Neuronal stem cell (in vitro differentiated cells): ENCODE measurements around the gene KCNIP2.

ENCODE experiments used
- DNase-seq: peaks from one replicate; pipeline ENCODE4 v3.0.0-alpha.2; 2013; ENCODE audit warnings: low spot score
- H2AFZ ChIP-seq: one replicate; pipeline ENCODE4 v1.6.1; 2013; ENCODE audit warnings: mild to moderate bottlenecking, low read length, inconsistent platforms
- H2AK5ac ChIP-seq: 2 replicates; pipeline ENCODE4 v1.6.1; 2013; ENCODE audit warnings: low read depth, mild to moderate bottlenecking, inconsistent platforms, low read length, moderate library complexity, mixed read lengths
- H2BK120ac ChIP-seq: 2 replicates; pipeline ENCODE4 v1.6.1; 2013; ENCODE audit warnings: low read depth, mild to moderate bottlenecking, inconsistent platforms, low read length, moderate library complexity, mixed read lengths
- H2BK12ac ChIP-seq: one replicate; pipeline ENCODE4 v1.6.1; 2013; ENCODE audit warnings: low read length, inconsistent platforms
- H2BK15ac ChIP-seq: 2 replicates; pipeline ENCODE4 v1.6.1; 2013; ENCODE audit warnings: mild to moderate bottlenecking, low read length, inconsistent platforms, mixed read lengths
- H2BK5ac ChIP-seq: one replicate; pipeline ENCODE4 v1.6.1; 2013; ENCODE audit warnings: inconsistent platforms, mild to moderate bottlenecking, low read length, moderate library complexity
- H3K14ac ChIP-seq: one replicate; pipeline ENCODE4 v1.6.1; 2013; ENCODE audit warnings: low read length, inconsistent platforms
- H3K18ac ChIP-seq: 2 replicates; pipeline ENCODE4 v1.6.1; 2013; ENCODE audit warnings: low read length, inconsistent platforms
- H3K23ac ChIP-seq: 2 replicates; pipeline ENCODE4 v1.6.1; 2013; ENCODE audit warnings: low read depth, mild to moderate bottlenecking, mixed read lengths, low read length, inconsistent platforms; ENCODE audit not compliant: poor library complexity
- H3K27ac ChIP-seq: replicated peaks from 3 replicates; pipeline ENCODE4 v1.5.1; 2013; ENCODE audit warnings: low read length, inconsistent platforms
- H3K27me3 ChIP-seq, 3 experiments: 2 replicates each; pipeline ENCODE4 v1.6.1; 2013; ENCODE audit warnings: low read length in 3 of 3, mild to moderate bottlenecking in 2 of 3, inconsistent platforms in 1 of 3, low read depth in 1 of 3, mixed read lengths in 1 of 3, moderate library complexity in 1 of 3; ENCODE audit not compliant: control insufficient read depth in 3 of 3, insufficient read depth in 3 of 3
- H3K36me3 ChIP-seq, 2 donors: replicated peaks in 1 of 2; 2 replicates each; pipeline ENCODE4 v1.6.1; 2013; ENCODE audit warnings: low read length in 2 of 2; ENCODE audit not compliant: control insufficient read depth in 2 of 2, insufficient read depth in 2 of 2
- H3K4ac ChIP-seq: 2 replicates; pipeline ENCODE4 v1.6.1; 2013; ENCODE audit warnings: inconsistent platforms, mild to moderate bottlenecking, low read length, moderate library complexity
- H3K4me1 ChIP-seq, 2 donors: 1 replicate in 1 of 2; 2 replicates in 1 of 2; pipeline ENCODE4 v1.6.1; 2013; ENCODE audit warnings: low read length in 2 of 2, low read depth in 1 of 2; ENCODE audit not compliant: control insufficient read depth in 2 of 2, insufficient read depth in 1 of 2
- H3K4me2 ChIP-seq: one replicate; pipeline ENCODE4 v1.6.1; 2013; ENCODE audit warnings: mild to moderate bottlenecking, low read length, inconsistent platforms; ENCODE audit not compliant: insufficient read depth, poor library complexity, severe bottlenecking
- H3K4me3 ChIP-seq, 2 donors: 2 replicates each; pipeline ENCODE4 v1.5.1; 2013; ENCODE audit warnings: low read length in 2 of 2, mild to moderate bottlenecking in 2 of 2, inconsistent platforms in 1 of 2, moderate library complexity in 1 of 2
- H3K79me1 ChIP-seq: one replicate; pipeline ENCODE4 v1.6.1; 2013; ENCODE audit warnings: low read depth, mild to moderate bottlenecking, inconsistent platforms, low read length, moderate library complexity
- H3K9ac ChIP-seq: one replicate; pipeline ENCODE4 v1.6.1; 2013; ENCODE audit warnings: mild to moderate bottlenecking, low read depth, low read length, inconsistent platforms; ENCODE audit not compliant: poor library complexity
- H3K9me3 ChIP-seq, 2 donors: replicated peaks in 1 of 2; 2 replicates each; pipeline versions ENCODE3 to v1.6.1; 2013; ENCODE audit warnings: low read length in 2 of 2, mild to moderate bottlenecking in 2 of 2, inconsistent platforms in 1 of 2, low read depth in 1 of 2, mixed read lengths in 1 of 2, moderate library complexity in 1 of 2; ENCODE audit not compliant: control insufficient read depth in 2 of 2, insufficient read depth in 1 of 2
- H4K8ac ChIP-seq: one replicate; pipeline ENCODE4 v1.6.1; 2013; ENCODE audit warnings: low read depth, mild to moderate bottlenecking, inconsistent platforms, low read length, moderate library complexity
- H4K91ac ChIP-seq: one replicate; pipeline ENCODE4 v1.6.1; 2013; ENCODE audit warnings: low read length, low read depth, mild to moderate bottlenecking, inconsistent platforms; ENCODE audit not compliant: poor library complexity
- WGBS, 2 donors: extraction: QIAGEN DNeasy Blood & Tissue Kit; methylation state at CpG; one replicate each; pipeline ENCODE4 v1.1.7; 2013; ENCODE audit warnings: missing lambda C conversion rate in 2 of 2, mixed read lengths in 1 of 2; ENCODE audit not compliant: insufficient read length in 2 of 2, insufficient replicate concordance in 1 of 2; ENCODE audit errors: extremely low coverage in 2 of 2; 5-methylcytosine and 5-hydroxymethylcytosine counted together

KCNIP2 gene

DNA sequence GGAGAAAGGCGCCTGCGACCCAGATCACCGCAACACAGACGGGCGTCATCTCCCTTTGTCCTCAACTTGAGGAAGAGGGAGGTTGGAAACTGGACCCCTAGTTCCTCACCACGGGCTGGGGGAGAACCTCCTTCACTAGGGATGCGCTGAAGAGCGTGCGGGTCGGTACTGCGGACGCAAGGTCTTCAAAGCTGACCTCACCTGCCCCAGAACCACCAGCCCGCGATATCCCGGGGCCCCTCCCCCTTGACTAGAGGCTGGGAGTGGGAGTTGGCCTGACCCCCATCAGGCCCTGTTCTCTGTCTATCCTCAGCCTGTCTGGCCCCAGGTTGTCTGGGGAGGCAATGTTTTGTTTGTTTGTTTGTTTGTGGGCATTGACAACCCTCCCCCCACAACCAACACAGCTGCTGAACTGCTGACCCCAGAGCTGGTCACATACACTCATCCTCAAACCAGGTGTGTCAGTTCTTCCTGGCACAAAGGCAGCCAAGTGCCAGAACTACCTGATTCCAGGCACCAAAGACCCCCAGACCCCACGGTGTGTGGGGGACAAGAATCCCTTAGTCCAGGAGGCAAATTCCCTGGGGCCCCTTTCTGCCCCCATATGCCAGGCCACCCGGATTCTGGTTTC is 63.3 kb downstream of the KCNIP2 start:
- no peak overlapping the region for H3K23ac ChIP-seq
- H3K9ac ChIP-seq, result no peak overlapping the region
- H3K79me1 ChIP-seq, result peaks cover 2% of the 10 kb centered on the region
- peak overlapping the region; percentile 67 for H3K4me2 ChIP-seq
- H2BK12ac ChIP-seq, result peak overlapping the region; percentile 68
- no peak for DNase-seq
- H3K14ac ChIP-seq, result peak overlapping the region; percentile 57
- H4K91ac ChIP-seq, result peak overlapping the region; percentile 14
- no peak overlapping the region for H3K4me3 ChIP-seq
- no peak overlapping the region for H4K8ac ChIP-seq
- WGBS, 2 donors, result no CpG with 5 or more reads among the region's 17 CpGs
- H2BK15ac ChIP-seq, result peak overlapping the region; percentile 84
- H3K27ac ChIP-seq, result peak overlapping the region; percentile 36
- peaks cover 0 to 42% (median 31%) of the 10 kb centered on the region in 3 experiments for H3K27me3 ChIP-seq
- H3K4me1 ChIP-seq, result peaks cover 12 to 31% of the 10 kb centered on the region in 2 donors
- peaks cover 4 to 15% of the 10 kb centered on the region in 2 donors for H3K36me3 ChIP-seq
- H3K4ac ChIP-seq, result no peak overlapping the region
- H3K18ac ChIP-seq, result peak overlapping the region; percentile 91
- no peak overlapping the region for H2BK120ac ChIP-seq
- H2AFZ ChIP-seq, result no peak overlapping the region
- H2BK5ac ChIP-seq, result peak overlapping the region; percentile 67
- H2AK5ac ChIP-seq, result peak overlapping the region; percentile 82
- no peaks in the 10 kb centered on the region for H3K9me3 ChIP-seq

DNA sequence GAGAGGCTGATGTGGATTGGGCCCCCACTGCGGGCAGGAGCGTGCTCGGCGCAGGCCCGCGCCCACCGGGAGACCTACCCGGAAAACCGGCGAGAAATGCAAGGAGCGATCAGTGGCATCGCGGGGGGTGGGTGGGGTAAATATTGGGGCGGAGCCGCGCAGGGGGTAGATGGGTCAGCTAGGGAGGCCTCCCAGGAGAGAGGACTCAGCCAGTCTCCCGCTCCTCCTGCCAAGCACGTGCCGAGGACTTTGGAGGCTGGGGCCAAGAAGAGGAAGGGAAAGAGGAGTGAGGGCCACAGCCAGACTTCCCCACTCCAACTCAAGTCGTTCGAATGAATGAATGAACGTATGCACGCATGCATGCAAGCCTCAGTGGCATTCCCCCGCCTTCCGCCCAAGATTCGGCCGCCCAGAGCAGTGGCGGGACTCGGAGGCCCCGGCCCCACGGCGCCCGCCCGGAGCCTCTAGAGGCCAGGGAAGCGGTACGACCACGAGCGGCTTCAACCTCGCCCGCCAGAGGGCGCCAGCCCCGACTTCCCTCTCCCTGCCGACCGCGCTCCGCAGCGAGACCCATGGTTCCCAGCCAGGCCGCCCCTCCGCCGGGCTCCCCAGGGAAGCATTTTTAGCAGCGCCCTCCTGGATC is 63.9 kb downstream of the KCNIP2 start:
- H2AK5ac ChIP-seq, result peak overlapping the region; percentile 89
- no peaks in the 10 kb centered on the region for H3K9me3 ChIP-seq
- H3K4me2 ChIP-seq, result peak overlapping the region; percentile 84
- H2BK12ac ChIP-seq, result peak overlapping the region; percentile 68
- peak overlapping the region; percentile 95 for H3K18ac ChIP-seq
- peaks cover 0 to 48% (median 37%) of the 10 kb centered on the region in 3 experiments for H3K27me3 ChIP-seq
- peak overlapping the region; percentile 30 for H2BK5ac ChIP-seq
- no CpG with 5 or more reads among the region's 51 CpGs for WGBS, 2 donors
- H3K36me3 ChIP-seq, result peaks cover 4 to 8% of the 10 kb centered on the region in 2 donors
- peak overlapping the region in 1 of 2 donors; percentile 71 for H3K4me3 ChIP-seq
- no peak overlapping the region for H4K91ac ChIP-seq
- H3K14ac ChIP-seq, result peak overlapping the region; percentile 57
- H3K4me1 ChIP-seq, result peaks cover 12 to 33% of the 10 kb centered on the region in 2 donors
- H2BK120ac ChIP-seq, result peak overlapping the region; percentile 67
- H3K27ac ChIP-seq, result no peak overlapping the region
- peak overlapping the region; percentile 31 for H2BK15ac ChIP-seq
- H3K79me1 ChIP-seq, result peaks cover 3% of the 10 kb centered on the region
- H3K23ac ChIP-seq, result peak overlapping the region; percentile 93
- DNase-seq, result peak; percentile 79
- peak overlapping the region; percentile 44 for H3K9ac ChIP-seq
- H3K4ac ChIP-seq, result peak overlapping the region; percentile 13
- H4K8ac ChIP-seq, result no peak overlapping the region
- H2AFZ ChIP-seq, result peak overlapping the region; percentile 86

DNA sequence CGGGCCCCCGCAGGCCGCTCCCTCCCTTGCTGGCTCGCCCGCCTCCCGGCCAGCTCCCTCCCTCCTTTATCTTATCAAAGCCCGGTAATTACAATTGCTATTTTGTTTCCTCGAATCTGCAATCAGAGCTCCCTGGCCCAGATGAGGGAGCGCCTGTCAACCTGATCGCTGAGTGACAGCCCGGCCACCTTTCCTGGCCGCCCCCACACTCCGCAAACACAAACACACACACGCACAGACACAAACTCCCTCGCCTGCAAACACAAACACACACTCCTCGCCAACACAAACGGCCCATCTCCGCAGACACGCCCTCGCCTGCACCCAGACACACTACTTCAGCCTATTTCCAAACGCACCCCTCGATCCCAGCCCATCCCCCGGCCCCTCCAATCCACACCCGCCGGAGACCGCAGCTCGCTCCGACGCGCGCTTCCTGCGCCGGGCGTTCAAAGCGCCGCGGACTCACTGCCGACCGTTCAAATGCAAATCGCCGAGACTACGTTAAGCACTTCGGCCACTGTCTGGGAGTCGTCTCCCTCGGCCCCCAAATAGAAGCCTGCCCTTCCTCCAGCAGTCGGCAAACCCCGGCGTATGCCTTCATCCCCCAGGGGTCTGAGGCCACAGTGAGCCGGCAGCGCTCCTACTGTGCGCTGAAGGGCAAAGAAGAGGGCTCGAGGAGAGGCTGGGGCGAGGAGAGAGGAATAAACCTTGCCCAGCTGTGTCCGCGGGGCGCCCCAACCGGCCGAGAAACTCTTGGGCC is 64.6 kb downstream of the KCNIP2 start:
- no peak overlapping the region for H4K8ac ChIP-seq
- H3K36me3 ChIP-seq, result peaks cover 1 to 4% of the 10 kb centered on the region in 2 donors
- H3K4me2 ChIP-seq, result peak overlapping the region; percentile 84
- H2BK15ac ChIP-seq, result peak overlapping the region; percentile 31
- no peak overlapping the region for H4K91ac ChIP-seq
- no CpG with 5 or more reads among the region's 58 CpGs for WGBS, 2 donors
- H3K9ac ChIP-seq, result peak overlapping the region; percentile 74
- H2AK5ac ChIP-seq, result peak overlapping the region; percentile 89
- H3K4ac ChIP-seq, result peak overlapping the region; percentile 13
- peak overlapping the region; percentile 95 for H3K18ac ChIP-seq
- H2BK12ac ChIP-seq, result no peak overlapping the region
- peak overlapping the region; percentile 93 for H3K23ac ChIP-seq
- no peak overlapping the region for H2BK5ac ChIP-seq
- peak; percentile 62 for DNase-seq
- H2BK120ac ChIP-seq, result peak overlapping the region; percentile 67
- no peak overlapping the region for H3K27ac ChIP-seq
- peaks cover 12 to 39% of the 10 kb centered on the region in 2 donors for H3K4me1 ChIP-seq
- H3K14ac ChIP-seq, result no peak overlapping the region
- H3K4me3 ChIP-seq, result peak overlapping the region; percentile 42 to 71
- peaks cover 3% of the 10 kb centered on the region for H3K79me1 ChIP-seq
- H3K27me3 ChIP-seq, result peaks cover 0 to 55% (median 44%) of the 10 kb centered on the region in 3 experiments
- H2AFZ ChIP-seq, result peak overlapping the region; percentile 86
- H3K9me3 ChIP-seq, result no peaks in the 10 kb centered on the region
